Hepatocyte (in vitro differentiated cells): ENCODE data around the gene TMEM126B. TPM values are rescaled to one million over a fixed set of nuclear protein-coding genes. Genes with fewer than 3 reads are reported as not detected.

ENCODE experiments used
- DNase-seq: peaks from one replicate; pipeline ENCODE4 v3.0.0-alpha.2; 2016; ENCODE audit warnings: low spot score
- H2AFZ ChIP-seq: fragments of 200-600 bp; sonication (generic); 2 replicates; pipeline ENCODE4 v1.6.0; 2016; ENCODE audit warnings: antibody characterized with exemption, mild to moderate bottlenecking
- H3K27ac ChIP-seq: fragments of 200-600 bp; sonication (generic); 2 replicates; pipeline ENCODE4 v1.5.1; 2016; ENCODE audit warnings: mild to moderate bottlenecking
- H3K27me3 ChIP-seq: fragments of 200-600 bp; sonication (generic); 2 replicates; pipeline ENCODE4 v1.6.1; 2016
- H3K36me3 ChIP-seq: fragments of 200-600 bp; sonication (generic); replicated peaks from 2 replicates; pipeline ENCODE4 v1.5.1; 2016; ENCODE audit warnings: low read depth; ENCODE audit not compliant: insufficient read depth
- H3K4me1 ChIP-seq: fragments of 200-600 bp; sonication (generic); 2 replicates; pipeline ENCODE4 v1.5.1; 2016; ENCODE audit warnings: mild to moderate bottlenecking, moderate library complexity; ENCODE audit not compliant: insufficient read depth
- H3K4me2 ChIP-seq: fragments of 200-600 bp; sonication (generic); 2 replicates; pipeline ENCODE4 v1.6.0; 2016
- H3K4me3 ChIP-seq: fragments of 200-600 bp; sonication (generic); 2 replicates; pipeline ENCODE4 v1.5.1; 2016; ENCODE audit warnings: mild to moderate bottlenecking
- H3K79me2 ChIP-seq: fragments of 200-600 bp; sonication (generic); 2 replicates; pipeline ENCODE4 v1.6.0; 2017; ENCODE audit warnings: mild to moderate bottlenecking
- H3K9me2 ChIP-seq: fragments of 200-600 bp; sonication (generic); replicated peaks from 2 replicates; pipeline ENCODE4 v1.6.0; 2017; ENCODE audit warnings: mild to moderate bottlenecking; ENCODE audit not compliant: insufficient read depth
- H3K9me3 ChIP-seq: fragments of 200-600 bp; sonication (generic); 2 replicates; pipeline ENCODE4 v1.5.1; 2016; ENCODE audit warnings: low read depth, mild to moderate bottlenecking
- H4K20me1 ChIP-seq: fragments of 200-600 bp; sonication (generic); 2 replicates; pipeline ENCODE4 v1.6.0; 2016; ENCODE audit warnings: mild to moderate bottlenecking; ENCODE audit not compliant: insufficient read depth, poor library complexity, severe bottlenecking
- EZH2 ChIP-seq: fragments of 200-600 bp; sonication (generic); IDR thresholded peaks from 2 replicates; pipeline ENCODE4 v1.6.1; 2016; ENCODE audit warnings: antibody characterized with exemption, mild to moderate bottlenecking, borderline replicate concordance
- EZH2phosphoT487 ChIP-seq: fragments of 200-600 bp; sonication (generic); IDR thresholded peaks from one replicate; pipeline ENCODE4 v1.6.1; 2018; ENCODE audit warnings: antibody characterized with exemption, mild to moderate bottlenecking, low read depth, moderate library complexity; ENCODE audit not compliant: unreplicated experiment, severe bottlenecking
- WGBS: methylation state at CpG from one replicate; pipeline ENCODE4 v1.1.6; 2016; ENCODE audit warnings: low lambda C conversion rate; ENCODE audit errors: missing lambda C conversion rate; 5-methylcytosine and 5-hydroxymethylcytosine counted together
- polyA plus RNA-seq: library from polyadenylated mRNA; unstranded; fragments of >200 nt; fragmentation: Nextera tagmentation; extraction: Ambion mirVana; gene quantifications from 2 replicates; pipeline ENCODE4 v1.2.1, GENCODE V29; 2016
- total RNA-seq: library from RNA; depleted of rRNA; stranded (reverse); fragments of >200 nt; gene quantifications from 2 replicates; pipeline ENCODE4 v1.2.3, GENCODE V29; 2014
- TF ChIP-seq, protein P1 (sequence below): fragments of 200-600 bp; sonication (generic); IDR thresholded peaks from 2 replicates; pipeline ENCODE4 v1.5.1; 2016; ENCODE audit warnings: antibody characterized with exemption, mild to moderate bottlenecking; ENCODE audit not compliant: poor library complexity

The TMEM126B gene
- total and polyA plus RNA-seq, 2 experiments from 2014 or later = 58.9 to 87.8 TPM

GRCh38 chr11:85685820-85686459 lies 57.5 kb downstream of the TMEM126B start, which contains the start of gene CCDC89:
TSS of gene CCDC89 (minus strand) at chr11:85686195. CDS start at chr11:85686130, 65 bp downstream.
- Histone ChIP-seq H3K9me3 (no peaks in the 10 kb centered on the region), H3K36me3 (no peaks in the 10 kb centered on the region), H3K27me3 (no peaks in the 10 kb centered on the region), H3K4me1 (no peaks in the 10 kb centered on the region), H3K79me2 (no peaks in the 10 kb centered on the region), H3K4me2 (peak within 1 kb of the TSS; percentile 59), H4K20me1 (no peaks in the 10 kb centered on the region), H3K9me2 (no peaks in the 10 kb centered on the region), H2AFZ (no peak within 1 kb of the TSS), H3K4me3 (no peak within 1 kb of the TSS), H3K27ac (peak within 1 kb of the TSS; percentile 26)
- TF ChIP-seq, protein P1, sequence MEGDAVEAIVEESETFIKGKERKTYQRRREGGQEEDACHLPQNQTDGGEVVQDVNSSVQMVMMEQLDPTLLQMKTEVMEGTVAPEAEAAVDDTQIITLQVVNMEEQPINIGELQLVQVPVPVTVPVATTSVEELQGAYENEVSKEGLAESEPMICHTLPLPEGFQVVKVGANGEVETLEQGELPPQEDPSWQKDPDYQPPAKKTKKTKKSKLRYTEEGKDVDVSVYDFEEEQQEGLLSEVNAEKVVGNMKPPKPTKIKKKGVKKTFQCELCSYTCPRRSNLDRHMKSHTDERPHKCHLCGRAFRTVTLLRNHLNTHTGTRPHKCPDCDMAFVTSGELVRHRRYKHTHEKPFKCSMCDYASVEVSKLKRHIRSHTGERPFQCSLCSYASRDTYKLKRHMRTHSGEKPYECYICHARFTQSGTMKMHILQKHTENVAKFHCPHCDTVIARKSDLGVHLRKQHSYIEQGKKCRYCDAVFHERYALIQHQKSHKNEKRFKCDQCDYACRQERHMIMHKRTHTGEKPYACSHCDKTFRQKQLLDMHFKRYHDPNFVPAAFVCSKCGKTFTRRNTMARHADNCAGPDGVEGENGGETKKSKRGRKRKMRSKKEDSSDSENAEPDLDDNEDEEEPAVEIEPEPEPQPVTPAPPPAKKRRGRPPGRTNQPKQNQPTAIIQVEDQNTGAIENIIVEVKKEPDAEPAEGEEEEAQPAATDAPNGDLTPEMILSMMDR = no peak
- TF ChIP-seq EZH2phosphoT487 (no peak), EZH2 (no peak)
- DNase-seq = peak; percentile 45
- 88% methylated on average over 13 of the region's 13 CpGs for WGBS

Other genes starting within 250 kb of the TMEM126B start
- gene DLG2, start 1.2 kb upstream of the TMEM126B start, total RNA-seq = 1.7 and 6.8 TPM in 2 replicates
- 0.45 and 2.6 TPM in 2 replicates for gene DLG2, start 1.2 kb upstream of the TMEM126B start, polyA plus RNA-seq
- 39.6 and 48.0 TPM in 2 replicates for gene TMEM126A, start 19.4 kb downstream of the TMEM126B start, total RNA-seq
- gene TMEM126A, start 19.4 kb downstream of the TMEM126B start, polyA plus RNA-seq = 44.8 and 58.0 TPM in 2 replicates
- gene CREBZF, start 36.5 kb downstream of the TMEM126B start, total RNA-seq = 49.4 and 69.7 TPM in 2 replicates
- 46.0 and 68.1 TPM in 2 replicates for gene CREBZF, start 36.5 kb downstream of the TMEM126B start, polyA plus RNA-seq
- 0.72 and 0.83 TPM in 2 replicates for gene CCDC89, start 57.6 kb downstream of the TMEM126B start, total RNA-seq
- gene CCDC89, start 57.6 kb downstream of the TMEM126B start, polyA plus RNA-seq = 0.43 and 0.75 TPM in 2 replicates
- 66.6 and 73.6 TPM in 2 replicates for gene SYTL2, start 182.5 kb downstream of the TMEM126B start, total RNA-seq
- gene SYTL2, start 182.5 kb downstream of the TMEM126B start, polyA plus RNA-seq = 8.2 and 8.9 TPM in 2 replicates
- gene CCDC83, start 226.8 kb downstream of the TMEM126B start, total RNA-seq = not detected in 2 replicates
- not detected in 2 replicates for gene CCDC83, start 226.8 kb downstream of the TMEM126B start, polyA plus RNA-seq